ENCODE data around the gene RASGRF2. TPM values are rescaled to one million over a fixed set of nuclear protein-coding genes. Genes with fewer than 3 reads are reported as not detected.
A peak's percentile ranks its signal among the peaks of the same experiment; 100 is the strongest.

RASGRF2 gene
- total RNA-seq, 1 experiment from 2014 or later: 9.1 TPM

DNA sequence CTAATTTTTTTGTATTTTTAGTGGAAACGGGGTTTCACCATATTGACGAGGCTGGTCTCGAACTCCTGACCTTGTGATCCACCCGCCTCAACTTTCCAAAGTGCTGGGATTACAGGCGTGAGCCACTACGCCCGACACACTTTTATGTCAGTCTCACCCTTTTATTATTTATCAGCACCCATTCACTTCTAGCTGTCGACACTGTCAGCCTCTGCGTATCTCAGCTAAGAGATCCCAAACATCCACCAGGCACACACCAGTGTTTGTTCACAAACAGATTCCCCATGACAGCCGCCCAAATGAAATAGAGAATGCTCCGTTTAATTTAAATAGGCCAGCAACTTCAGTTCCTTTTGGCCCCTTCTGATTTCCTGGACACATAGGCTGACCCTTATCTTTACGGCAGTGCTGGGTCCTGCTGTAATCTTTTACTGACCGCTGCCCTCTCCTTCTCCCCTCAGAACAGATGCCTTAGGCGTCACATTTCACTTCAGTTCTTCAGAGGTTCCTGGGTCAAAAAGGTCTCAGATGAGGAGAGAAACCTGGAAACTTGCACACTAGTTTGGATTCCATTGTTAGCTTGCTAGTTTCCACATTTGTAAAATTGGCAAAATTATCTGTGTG, 229.8 kb downstream of the RASGRF2 start:
- Histone ChIP-seq H3K27me3 (replicated peaks; ENCODE audit: insufficient read depth, low read depth, low read length, poor library complexity) (no peaks in the 10 kb centered on the region), H3K4me3 (ENCODE audit: low read depth, low read length, poor library complexity, severe bottlenecking) (no peak overlapping the region), H3K9me3 (ENCODE audit: low read depth, low read length, poor library complexity, severe bottlenecking) (no peaks in the 10 kb centered on the region), H3K4me1 (ENCODE audit: insufficient read depth, low read length, poor library complexity, severe bottlenecking) (no peaks in the 10 kb centered on the region), H3K36me3 (ENCODE audit: insufficient read depth, low read length, poor library complexity, severe bottlenecking) (no peaks in the 10 kb centered on the region), H3K27ac (ENCODE audit: low read depth, low read length, poor library complexity, severe bottlenecking) (no peak overlapping the region)
- TF ChIP-seq EZH2 (IDR thresholded peaks at IDR 0.05; ENCODE audit: borderline replicate concordance, low read depth, low read length, poor library complexity, severe bottlenecking): no peak
- TF ChIP-seq, protein P1, sequence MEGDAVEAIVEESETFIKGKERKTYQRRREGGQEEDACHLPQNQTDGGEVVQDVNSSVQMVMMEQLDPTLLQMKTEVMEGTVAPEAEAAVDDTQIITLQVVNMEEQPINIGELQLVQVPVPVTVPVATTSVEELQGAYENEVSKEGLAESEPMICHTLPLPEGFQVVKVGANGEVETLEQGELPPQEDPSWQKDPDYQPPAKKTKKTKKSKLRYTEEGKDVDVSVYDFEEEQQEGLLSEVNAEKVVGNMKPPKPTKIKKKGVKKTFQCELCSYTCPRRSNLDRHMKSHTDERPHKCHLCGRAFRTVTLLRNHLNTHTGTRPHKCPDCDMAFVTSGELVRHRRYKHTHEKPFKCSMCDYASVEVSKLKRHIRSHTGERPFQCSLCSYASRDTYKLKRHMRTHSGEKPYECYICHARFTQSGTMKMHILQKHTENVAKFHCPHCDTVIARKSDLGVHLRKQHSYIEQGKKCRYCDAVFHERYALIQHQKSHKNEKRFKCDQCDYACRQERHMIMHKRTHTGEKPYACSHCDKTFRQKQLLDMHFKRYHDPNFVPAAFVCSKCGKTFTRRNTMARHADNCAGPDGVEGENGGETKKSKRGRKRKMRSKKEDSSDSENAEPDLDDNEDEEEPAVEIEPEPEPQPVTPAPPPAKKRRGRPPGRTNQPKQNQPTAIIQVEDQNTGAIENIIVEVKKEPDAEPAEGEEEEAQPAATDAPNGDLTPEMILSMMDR (conservative IDR thresholded peaks at IDR 0.05; ENCODE audit: low read depth, low read length): no peak
- POLR2A ChIA-PET (ENCODE audit: low non-redundant PET): no interaction called here
- no peak for DNase-seq (ENCODE audit: low spot score)
- CTCF ChIA-PET: no interaction called here
- intact Hi-C loops (cut with micrococcal nuclease; ENCODE audit: unreplicated experiment): loop anchor here (10.0 kb wide), 2 partner anchors 385 to 705 kb away; partner anchors contain the start of gene FAM151B
- no TSS peak for BruUV-seq (replicated peaks)

GRCh38 chr5:81191726-81192372, 231.7 kb downstream of the RASGRF2 start:
- ChIA-PET CTCF (no interaction called here), POLR2A (ENCODE audit: low non-redundant PET) (no interaction called here)
- H3K36me3 ChIP-seq (ENCODE audit: insufficient read depth, low read length, poor library complexity, severe bottlenecking): no peaks in the 10 kb centered on the region
- H3K27me3 ChIP-seq (replicated peaks; ENCODE audit: insufficient read depth, low read depth, low read length, poor library complexity): no peaks in the 10 kb centered on the region
- peaks cover 5% of the 10 kb centered on the region for H3K4me1 ChIP-seq (ENCODE audit: insufficient read depth, low read length, poor library complexity, severe bottlenecking)
- H3K9me3 ChIP-seq (ENCODE audit: low read depth, low read length, poor library complexity, severe bottlenecking): no peaks in the 10 kb centered on the region
- no peak overlapping the region for H3K4me3 ChIP-seq (ENCODE audit: low read depth, low read length, poor library complexity, severe bottlenecking)
- H3K27ac ChIP-seq (ENCODE audit: low read depth, low read length, poor library complexity, severe bottlenecking): no peak overlapping the region
- BruUV-seq (replicated peaks): no TSS peak
- TF ChIP-seq EZH2 (IDR thresholded peaks at IDR 0.05; ENCODE audit: borderline replicate concordance, low read depth, low read length, poor library complexity, severe bottlenecking): no peak
- TF ChIP-seq, protein P1 (conservative IDR thresholded peaks at IDR 0.05; ENCODE audit: low read depth, low read length): no peak
- intact Hi-C loops (cut with micrococcal nuclease; ENCODE audit: unreplicated experiment): loop anchor here (10.0 kb wide), 2 partner anchors 387 to 707 kb away; partner anchors contain the start of gene FAM151B
- DNase-seq (ENCODE audit: low spot score): no peak

GRCh38 chr5:81192373-81192750, 232.2 kb downstream of the RASGRF2 start:
- Histone ChIP-seq H3K4me3 (ENCODE audit: low read depth, low read length, poor library complexity, severe bottlenecking) (no peak overlapping the region), H3K36me3 (ENCODE audit: insufficient read depth, low read length, poor library complexity, severe bottlenecking) (no peaks in the 10 kb centered on the region), H3K27ac (ENCODE audit: low read depth, low read length, poor library complexity, severe bottlenecking) (no peak overlapping the region), H3K27me3 (replicated peaks; ENCODE audit: insufficient read depth, low read depth, low read length, poor library complexity) (no peaks in the 10 kb centered on the region), H3K9me3 (ENCODE audit: low read depth, low read length, poor library complexity, severe bottlenecking) (no peaks in the 10 kb centered on the region), H3K4me1 (ENCODE audit: insufficient read depth, low read length, poor library complexity, severe bottlenecking) (peaks cover 5% of the 10 kb centered on the region)
- intact Hi-C loops (cut with micrococcal nuclease; ENCODE audit: unreplicated experiment): loop anchor here (10.0 kb wide), 2 partner anchors 388 to 708 kb away; partner anchors contain the start of gene FAM151B
- no peak for DNase-seq (ENCODE audit: low spot score)
- CTCF ChIA-PET: no interaction called here
- no peak for TF ChIP-seq EZH2 (IDR thresholded peaks at IDR 0.05; ENCODE audit: borderline replicate concordance, low read depth, low read length, poor library complexity, severe bottlenecking)
- TF ChIP-seq, protein P1 (conservative IDR thresholded peaks at IDR 0.05; ENCODE audit: low read depth, low read length): peak; percentile 29; the same call in 1 of the 2 replicates
- BruUV-seq (replicated peaks): no TSS peak
- POLR2A ChIA-PET (ENCODE audit: low non-redundant PET): no interaction called here

All from A673 (cell line).